Cardiac fibroblast (primary cell): ENCODE measurements around the gene YEATS2.
A peak's percentile ranks its signal among the peaks of the same experiment; 100 is the strongest.

Experiments
- DNase-seq, 2 donors: peaks; one replicate each; pipeline versions ENCODE4 v3.0.0 to v3.0.0-alpha.2; 2010; ENCODE audit warnings: low read depth in 2 of 2
- H3K4me3 ChIP-seq, 2 donors: replicated peaks in 1 of 2; 1 replicate in 1 of 2; 2 replicates in 1 of 2; pipeline ENCODE4 v1.5.1; 2011; ENCODE audit warnings: low read depth in 2 of 2, low read length in 2 of 2, mild to moderate bottlenecking in 2 of 2, moderate library complexity in 1 of 2
- CTCF ChIP-seq: IDR thresholded peaks from one replicate; pipeline ENCODE4 v1.5.1; 2011; ENCODE audit warnings: low read depth, mild to moderate bottlenecking, low read length, inconsistent platforms

YEATS2 gene

GRCh38 chr3:183845090-183845489 lies 147.5 kb downstream of the YEATS2 start:
- no peak for DNase-seq
- H3K4me3 ChIP-seq: no peak overlapping the region
- no peak for TF ChIP-seq CTCF

- no peak overlapping the region for H3K4me3 ChIP-seq
- DNase-seq: peak in 1 of 2 donors; percentile 16
- no peak for TF ChIP-seq CTCF
These were observed 148.2 kb downstream of the YEATS2 start for GRCh38 chr3:183845608-183846288.

- no peak for TF ChIP-seq CTCF
- H3K4me3 ChIP-seq: no peak overlapping the region
- DNase-seq: no peak
These were observed 156.9 kb downstream of the YEATS2 start for GRCh38 chr3:183854318-183855035.

GRCh38 chr3:183857863-183858262 lies 160.3 kb downstream of the YEATS2 start:
- peak; percentile 3 to 4 for DNase-seq
- TF ChIP-seq CTCF: no peak
- no peak overlapping the region for H3K4me3 ChIP-seq
